NCI-H82 (cell line): ENCODE measurements around the gene TBC1D14.
A peak's percentile ranks its signal among the peaks of the same experiment; 100 is the strongest.

Experiments used
- DNase-seq: peaks from one replicate; lab custom pipeline; 2025; lab: John Stamatoyannopoulos, UW

TBC1D14 gene

DNA sequence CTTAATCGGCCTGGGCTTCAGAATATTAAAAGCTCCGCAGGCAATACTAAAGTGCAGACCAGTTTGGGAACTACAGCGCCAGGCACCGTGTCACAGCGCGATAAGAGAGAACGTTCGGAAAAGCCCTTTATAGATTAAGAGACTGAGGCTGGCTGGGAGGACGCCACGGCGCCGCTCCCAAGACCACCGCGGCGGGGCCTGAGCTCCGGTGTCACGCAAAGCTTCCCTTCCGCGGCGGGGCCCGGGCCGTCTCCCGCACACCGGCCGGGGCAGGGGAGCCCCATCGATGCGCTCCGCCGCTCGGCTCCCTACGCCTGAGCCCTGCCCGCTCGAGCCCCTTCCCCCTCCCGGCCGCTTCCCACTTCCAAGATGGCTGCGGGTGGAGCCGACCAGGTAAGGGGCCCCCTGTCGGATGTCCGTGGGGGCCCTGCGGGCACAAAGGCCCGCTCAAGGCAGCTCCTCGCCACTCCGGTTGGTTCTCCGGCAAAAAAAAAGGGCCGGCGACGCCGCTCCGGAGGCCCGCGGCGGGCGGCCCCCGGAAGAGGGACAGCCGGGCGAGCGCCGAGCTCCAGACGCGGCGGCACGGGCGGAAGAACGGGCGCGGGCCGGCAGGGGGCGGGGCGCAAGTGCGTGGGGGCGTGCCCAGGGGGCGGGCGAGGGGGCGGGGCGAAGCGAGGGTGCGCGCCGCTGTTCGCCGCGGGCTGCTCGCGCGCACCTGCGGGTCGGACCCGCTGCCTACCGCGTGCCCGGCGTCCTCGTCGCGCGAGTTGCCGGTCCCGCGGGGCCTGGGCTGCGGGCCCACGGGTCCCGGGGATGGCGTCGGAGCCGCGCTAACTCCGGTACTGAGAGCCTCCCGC lies at the start of gene TBC1D14:
Gene TBC1D14 (plus strand): TSS at position 714 of the 857 bp plus-strand sequence. CDS start 13,564 bp downstream, outside the sequence.
- DNase-seq = peak; percentile 86

DNA sequence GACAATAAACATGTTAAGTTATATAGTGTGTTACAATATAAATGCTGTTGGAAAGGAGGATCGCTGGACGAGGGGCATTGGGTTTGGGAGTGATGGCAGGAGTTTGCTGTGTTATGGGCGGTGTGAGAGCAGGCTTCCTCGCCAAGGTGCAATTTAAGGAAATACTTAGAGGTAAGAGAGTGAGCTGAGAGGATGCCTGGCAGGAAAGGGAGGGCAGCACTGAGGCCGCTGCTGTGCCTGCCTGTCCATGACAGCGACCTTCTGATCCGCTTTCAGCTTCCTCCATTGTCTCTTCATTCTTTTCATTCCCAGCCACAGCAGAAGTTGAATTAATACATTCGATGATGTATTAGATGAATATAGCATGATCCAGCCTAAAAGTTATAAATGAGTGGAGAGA lies 41.2 kb upstream of the TBC1D14 start:
- no peak for DNase-seq

GRCh38 chr4:6869944-6870343 lies 39.7 kb upstream of the TBC1D14 start:
- DNase-seq = no peak

- peak; percentile 29 for DNase-seq
Measured at GRCh38 chr4:6873291-6873690, 36.3 kb upstream of the TBC1D14 start.

DNA sequence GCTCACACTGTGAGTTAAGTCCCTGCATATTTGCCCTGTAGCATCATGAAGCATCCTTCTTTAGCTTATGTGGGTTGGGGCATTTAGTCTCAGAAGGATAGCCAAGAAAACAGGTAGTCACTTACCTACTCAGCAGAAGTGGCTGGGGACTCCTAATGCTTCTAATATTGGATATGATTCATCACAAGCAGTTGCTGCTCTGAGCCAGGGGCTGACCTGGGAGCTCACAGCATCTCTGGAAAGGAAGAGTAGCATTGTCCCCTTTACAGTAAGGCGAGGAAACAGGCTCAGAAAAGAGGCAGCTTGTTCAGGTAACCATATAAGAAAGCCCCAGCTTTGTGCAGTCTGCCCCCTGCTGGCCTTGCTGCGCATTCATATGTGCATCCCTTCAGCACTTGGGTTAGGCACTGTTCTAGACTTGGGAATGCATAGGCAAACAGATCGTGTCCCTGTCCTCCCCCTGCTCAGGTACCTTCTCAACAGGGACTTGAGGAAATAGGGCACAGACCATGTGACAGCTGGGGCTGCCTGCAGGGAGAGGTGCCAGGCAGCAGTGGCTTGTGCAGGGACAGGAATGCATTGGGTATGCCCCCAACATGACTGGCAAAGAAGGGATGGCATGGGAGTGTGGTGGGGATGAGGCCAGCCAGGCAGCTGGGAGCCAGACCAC lies 35.7 kb upstream of the TBC1D14 start:
- peak; percentile 75 for DNase-seq

GRCh38 chr4:6874981-6875380 lies 34.6 kb upstream of the TBC1D14 start:
- no peak for DNase-seq

GRCh38 chr4:6875431-6875831 lies 34.2 kb upstream of the TBC1D14 start:
- DNase-seq = no peak

DNA sequence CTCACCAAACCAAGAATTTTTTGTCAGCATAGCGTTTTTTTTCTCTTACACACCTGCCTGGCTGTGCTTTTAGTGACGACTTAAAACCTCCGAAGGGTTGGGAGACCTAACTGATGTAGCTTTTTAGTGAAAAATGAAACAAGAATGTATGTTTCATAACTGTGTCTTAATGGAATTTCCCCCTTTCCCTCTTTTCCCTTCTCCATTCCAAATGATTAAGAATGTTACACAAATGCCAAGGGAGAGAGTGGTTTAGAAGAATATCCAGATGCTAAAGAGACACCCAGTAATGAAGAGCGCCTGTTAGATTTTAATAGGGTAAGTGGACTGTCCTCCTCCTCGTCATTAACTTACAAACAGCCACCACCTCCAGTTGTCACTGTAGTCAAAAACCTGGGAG lies 33.2 kb upstream of the TBC1D14 start:
- DNase-seq = no peak

- DNase-seq = no peak
Measured at GRCh38 chr4:6877067-6877466, 32.6 kb upstream of the TBC1D14 start.

DNA sequence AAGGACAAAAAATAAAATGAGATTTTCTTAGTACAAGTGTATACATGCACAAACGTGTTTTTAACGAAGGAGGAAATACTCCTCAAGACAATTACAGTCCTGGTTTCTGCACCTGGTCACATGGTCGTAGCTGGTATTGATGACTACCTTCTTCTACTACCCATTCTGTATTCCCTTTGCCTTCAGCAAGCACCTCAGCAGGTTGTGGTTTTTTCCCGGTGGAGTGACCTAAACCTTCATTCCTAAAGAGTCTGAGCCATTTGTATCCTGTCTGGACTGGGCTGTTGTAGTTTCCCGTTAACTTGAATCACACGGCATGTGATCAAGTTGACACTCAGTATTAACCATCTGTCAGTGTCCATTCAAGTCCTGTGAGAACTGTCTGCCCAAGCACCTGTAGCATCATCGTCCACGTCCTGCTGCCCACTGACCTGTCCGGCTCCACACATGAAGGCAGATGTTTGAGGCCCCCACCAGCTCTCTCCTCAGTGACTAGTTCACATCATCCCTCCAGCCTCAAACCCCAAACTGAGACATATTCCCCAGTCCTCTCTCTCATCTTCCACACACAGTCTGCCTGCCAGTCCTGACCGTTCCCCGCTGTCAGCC lies 31.1 kb upstream of the TBC1D14 start:
- DNase-seq = no peak

DNA sequence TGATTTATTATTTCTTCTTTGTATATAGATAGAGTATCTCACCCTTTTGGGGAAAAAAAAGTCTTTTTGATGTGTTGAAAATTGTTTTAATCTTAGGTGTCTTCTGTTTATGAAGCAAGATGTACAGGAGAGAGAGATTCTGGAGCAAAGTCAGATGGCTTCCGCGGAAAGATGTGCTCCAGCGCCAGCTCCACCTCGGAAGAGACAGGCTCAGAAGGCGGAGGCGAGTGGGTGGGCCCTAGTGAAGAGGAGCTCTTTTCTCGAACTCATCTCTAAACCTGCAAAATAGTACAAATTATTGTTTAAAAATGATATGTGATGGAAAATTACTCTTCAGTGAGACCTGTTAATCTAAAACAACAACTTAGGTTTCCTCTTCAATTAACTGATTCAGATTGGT lies 28.9 kb upstream of the TBC1D14 start:
- no peak for DNase-seq

DNA sequence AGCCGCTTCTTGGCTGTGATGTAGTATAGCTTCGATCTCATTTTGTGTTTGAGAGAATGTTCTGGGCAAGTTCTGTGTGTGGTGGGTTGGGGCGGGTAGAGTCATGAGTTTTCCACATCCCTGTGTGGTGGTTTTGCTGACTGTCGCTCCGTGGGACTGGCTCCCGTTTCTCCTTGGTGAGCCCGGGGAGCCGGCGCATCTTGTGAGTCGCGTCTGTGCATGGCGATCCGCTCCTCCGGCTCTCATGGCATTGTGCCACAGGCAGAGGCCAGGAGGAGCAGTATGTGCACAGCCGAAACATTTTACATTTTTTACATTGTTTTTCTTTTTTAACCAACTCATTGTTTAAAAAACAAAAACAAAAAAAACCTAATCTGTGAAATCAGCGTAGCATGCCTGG lies 27.7 kb upstream of the TBC1D14 start:
- DNase-seq = no peak

- no peak for DNase-seq
Measured at GRCh38 chr4:6884341-6884870, 25.2 kb upstream of the TBC1D14 start.

GRCh38 chr4:6885953-6886557 lies 23.6 kb upstream of the TBC1D14 start:
- peak; percentile 85 for DNase-seq

- no peak for DNase-seq
Measured at GRCh38 chr4:6886886-6887285, 22.7 kb upstream of the TBC1D14 start.

GRCh38 chr4:6887591-6888371 lies 21.8 kb upstream of the TBC1D14 start:
- no peak for DNase-seq

GRCh38 chr4:6888506-6889071 lies 21.0 kb upstream of the TBC1D14 start:
- no peak for DNase-seq

DNA sequence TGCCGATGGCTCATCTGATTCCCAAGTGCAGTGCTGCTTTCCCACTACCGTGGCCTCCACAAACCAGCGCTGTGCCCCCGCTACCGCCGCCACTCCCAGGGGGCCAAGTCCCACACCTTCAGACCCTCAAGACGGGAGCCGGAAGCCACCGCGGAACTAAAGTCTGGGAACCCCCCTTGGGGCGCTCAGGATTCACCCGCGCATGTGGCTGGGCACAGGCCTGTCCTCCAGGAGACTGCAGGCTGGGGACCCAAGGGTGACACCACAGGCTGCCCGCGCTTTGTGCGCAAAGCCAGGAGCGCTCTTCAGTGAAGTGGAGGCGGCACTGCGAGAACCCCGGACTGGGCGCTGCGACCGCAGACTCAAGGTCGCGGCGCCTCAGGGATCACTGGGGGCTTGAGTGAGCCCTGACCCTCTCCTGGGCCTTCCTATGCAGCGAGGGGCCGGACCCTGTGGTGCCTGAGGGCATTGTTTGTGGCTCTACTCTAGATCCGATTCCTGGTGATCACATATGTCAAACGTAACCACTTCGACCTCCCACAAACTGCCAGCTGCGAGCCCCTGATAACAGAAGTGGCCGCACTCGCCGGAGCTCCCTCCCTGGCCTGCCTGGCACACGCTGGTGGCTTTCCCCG lies 20.4 kb upstream of the TBC1D14 start:
- DNase-seq = no peak

DNA sequence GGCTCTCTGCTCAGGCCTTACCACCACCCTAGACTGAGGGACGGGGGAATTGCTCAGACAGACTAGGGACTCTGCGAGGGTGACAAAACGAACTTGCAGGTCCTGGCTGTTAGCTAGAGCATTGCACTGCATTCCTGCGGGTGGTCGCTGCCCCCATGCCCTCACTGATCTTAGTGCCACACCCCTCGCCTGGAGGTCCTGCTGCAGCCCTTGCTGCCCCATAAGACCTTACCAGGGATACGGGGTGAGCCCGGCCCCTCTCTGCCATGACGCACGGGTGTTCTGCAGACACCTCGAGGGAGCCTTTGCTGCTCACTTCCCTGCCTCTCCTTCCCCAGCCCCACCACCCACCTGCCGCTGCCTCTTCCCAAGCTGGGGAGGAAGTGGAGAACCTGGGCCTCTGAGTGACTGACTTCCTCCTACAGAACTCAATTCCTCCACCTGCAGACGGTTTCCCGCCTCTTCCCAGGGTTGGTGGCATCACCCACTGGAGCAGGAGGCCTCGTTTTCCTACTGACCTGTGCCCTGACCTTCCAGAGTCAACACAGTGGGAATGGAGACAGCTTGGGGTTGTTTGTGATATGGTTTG lies 19.8 kb upstream of the TBC1D14 start:
- no peak for DNase-seq

- DNase-seq = no peak
Measured at GRCh38 chr4:6890358-6890757, 19.3 kb upstream of the TBC1D14 start.
